ENCODE measurements around the gene THSD4.

THSD4 gene

DNA sequence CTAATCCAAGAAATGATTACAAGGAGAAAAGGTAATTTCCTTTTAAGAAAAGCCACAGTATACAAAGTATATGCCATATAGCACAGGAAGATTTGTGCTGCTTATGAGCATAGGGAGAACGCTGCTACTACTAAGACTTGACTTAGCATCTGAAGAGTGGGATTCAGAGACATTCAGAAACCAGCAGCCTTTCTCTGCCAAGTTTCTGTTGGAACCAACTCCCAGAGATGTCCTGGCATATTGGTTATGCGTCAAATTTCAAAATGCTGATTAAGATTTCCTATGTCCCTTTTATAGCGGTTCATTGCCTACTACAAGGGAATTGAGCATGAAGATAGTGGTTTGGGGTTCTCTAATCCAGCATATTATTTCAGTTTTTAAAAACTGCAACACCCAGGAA, 700.0 kb downstream of the THSD4 start:
- no peak for TF ChIP-seq ZFX (IDR thresholded peaks at IDR 0.05)
- TF ChIP-seq CTCF (conservative IDR thresholded peaks at IDR 0.05), result no peak
- no peak overlapping the region for H3K27ac ChIP-seq

GRCh38 chr15:71817351-71817750, 702.1 kb downstream of the THSD4 start:
- H3K27ac ChIP-seq, result no peak overlapping the region
- no peak for TF ChIP-seq CTCF (conservative IDR thresholded peaks at IDR 0.05)
- no peak for TF ChIP-seq ZFX (IDR thresholded peaks at IDR 0.05)

DNA sequence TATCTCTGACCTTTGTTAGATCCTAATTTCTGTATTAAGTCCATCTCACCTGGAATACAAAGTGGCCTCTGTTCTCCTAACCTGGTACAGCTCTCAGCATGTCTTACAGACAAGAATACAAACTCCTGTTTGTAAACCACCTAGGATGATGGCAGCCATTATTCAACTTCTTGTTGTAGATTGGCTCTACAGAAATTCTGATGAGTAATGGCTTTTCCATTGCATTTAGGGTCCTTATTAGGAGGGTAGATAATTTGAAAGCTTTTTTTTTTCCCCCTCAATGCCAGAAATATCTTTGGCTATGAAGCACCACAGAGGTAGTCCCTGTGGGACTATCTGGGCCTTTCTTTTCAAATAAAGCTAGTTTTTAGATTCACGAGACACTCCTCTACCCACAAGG, 704.9 kb downstream of the THSD4 start:
- TF ChIP-seq ZFX (IDR thresholded peaks at IDR 0.05) (no peak), CTCF (conservative IDR thresholded peaks at IDR 0.05) (no peak)
- no peak overlapping the region for H3K27ac ChIP-seq

DNA sequence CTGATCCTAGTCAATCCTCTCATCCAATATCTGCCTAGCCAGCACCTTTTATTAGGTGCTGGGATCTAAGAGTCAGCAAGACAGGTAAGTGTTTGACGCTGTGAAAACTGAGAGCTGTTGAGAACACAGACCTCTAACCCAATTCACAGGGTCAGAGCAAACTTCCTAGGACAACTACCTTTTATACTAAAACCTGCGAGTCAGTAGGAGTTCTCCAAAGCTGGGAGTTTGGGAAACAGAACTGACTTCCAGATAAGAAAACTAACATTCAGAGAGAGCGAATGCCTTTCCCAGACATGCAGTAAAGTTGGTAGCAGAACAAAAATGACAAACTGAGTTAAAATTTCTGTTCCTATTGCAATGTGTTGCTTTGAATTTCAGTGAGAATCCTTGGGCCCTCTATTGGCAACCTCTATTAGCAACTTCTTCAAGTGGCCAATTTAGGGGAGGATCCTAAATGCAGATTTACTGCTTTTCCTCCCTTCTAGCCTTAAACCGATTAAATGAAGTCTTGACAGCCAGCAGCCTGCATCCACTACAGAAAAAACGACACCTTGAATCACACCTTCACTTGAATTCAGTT, 706.4 kb downstream of the THSD4 start:
- TF ChIP-seq CTCF (conservative IDR thresholded peaks at IDR 0.05) (no peak), ZFX (IDR thresholded peaks at IDR 0.05) (no peak)
- H3K27ac ChIP-seq, result no peak overlapping the region

- no peak overlapping the region for H3K27ac ChIP-seq
- no peak for TF ChIP-seq CTCF (conservative IDR thresholded peaks at IDR 0.05)
- no peak for TF ChIP-seq ZFX (IDR thresholded peaks at IDR 0.05)
Measured at GRCh38 chr15:71822890-71823630, 707.8 kb downstream of the THSD4 start.

GRCh38 chr15:71823801-71824200, 708.5 kb downstream of the THSD4 start:
- no peak overlapping the region for H3K27ac ChIP-seq

More at GRCh38 chr15:71823801-71824200, 708.5 kb downstream of the THSD4 start:
- TF ChIP-seq ZFX (IDR thresholded peaks at IDR 0.05), result no peak
- no peak for TF ChIP-seq CTCF (conservative IDR thresholded peaks at IDR 0.05)

Data from C4-2B (cell line).